SK-N-MC (cell line): ENCODE measurements around the gene IRAK3.

ENCODE experiments used
- DNase-seq: peaks from one replicate; pipeline ENCODE4 v3.0.0-alpha.2; 2011; ENCODE audit warnings: low read depth, low spot score
- H3K27ac ChIP-seq: fragments of 200-600 bp; sonication (generic); 2 replicates; pipeline ENCODE4 v1.5.1; 2016; ENCODE audit warnings: mixed run types
- H3K36me3 ChIP-seq: fragments of 200-600 bp; sonication (generic); 2 replicates; pipeline ENCODE4 v1.6.1; 2017; ENCODE audit warnings: antibody characterized with exemption, low read length, mixed read lengths; ENCODE audit not compliant: insufficient read depth
- H3K4me3 ChIP-seq: fragments of 200-600 bp; sonication (generic); 2 replicates; pipeline ENCODE4 v1.5.1; 2016
- H3K9ac ChIP-seq: fragments of 200-600 bp; sonication (generic); 2 replicates; pipeline ENCODE4 v1.8.0; 2017; ENCODE audit warnings: mixed run types, mixed read lengths; ENCODE audit not compliant: insufficient read length
- H3K9me3 ChIP-seq: fragments of 200-600 bp; sonication (generic); 2 replicates; pipeline ENCODE4 v1.6.1; 2017; ENCODE audit warnings: low read depth, mild to moderate bottlenecking, antibody characterized with exemption, low read length, moderate library complexity, mixed read lengths
- EZH2 ChIP-seq: fragments of 200-600 bp; sonication (generic); IDR thresholded peaks from one replicate; pipeline ENCODE4 v1.6.1; 2017; ENCODE audit warnings: antibody characterized with exemption
- FOXP2 ChIP-seq: optimal IDR thresholded peaks from 2 replicates; pipeline ENCODE3; 2011; ENCODE audit warnings: mild to moderate bottlenecking, moderate library complexity; ENCODE audit not compliant: insufficient read depth; ENCODE audit errors: extremely low read length, control extremely low read depth
- POLR2AphosphoS5 ChIP-seq: IDR thresholded peaks from 2 replicates; pipeline ENCODE4 v1.6.1; 2012; ENCODE audit warnings: mild to moderate bottlenecking, low read depth, low read length, borderline replicate concordance

Gene IRAK3

GRCh38 chr12:66251049-66251448 lies 62.0 kb downstream of the IRAK3 start:
- DNase-seq: no peak
- H3K36me3 ChIP-seq: no peaks in the 10 kb centered on the region
- H3K27ac ChIP-seq: no peak overlapping the region
- H3K4me3 ChIP-seq: no peak overlapping the region
- H3K9ac ChIP-seq: no peak overlapping the region
- TF ChIP-seq FOXP2: no peak
- no peak for TF ChIP-seq POLR2AphosphoS5
- no peak for TF ChIP-seq EZH2
- no peaks in the 10 kb centered on the region for H3K9me3 ChIP-seq

- H3K36me3 ChIP-seq: no peaks in the 10 kb centered on the region
- H3K27ac ChIP-seq: no peak overlapping the region
- no peak overlapping the region for H3K4me3 ChIP-seq
- DNase-seq: no peak
- H3K9ac ChIP-seq: no peak overlapping the region
- no peak for TF ChIP-seq POLR2AphosphoS5
- H3K9me3 ChIP-seq: no peaks in the 10 kb centered on the region
Measured at GRCh38 chr12:66252771-66253170, 63.8 kb downstream of the IRAK3 start.

- Histone ChIP-seq H3K9ac (no peak overlapping the region), H3K36me3 (no peaks in the 10 kb centered on the region), H3K4me3 (no peak overlapping the region), H3K9me3 (no peaks in the 10 kb centered on the region), H3K27ac (no peak overlapping the region)
- TF ChIP-seq POLR2AphosphoS5 (no peak), EZH2 (no peak), FOXP2 (no peak)
- no peak for DNase-seq
Measured at GRCh38 chr12:66255737-66256136, 66.7 kb downstream of the IRAK3 start.

GRCh38 chr12:66258011-66258410 lies 69.0 kb downstream of the IRAK3 start:
- DNase-seq: no peak
- Histone ChIP-seq H3K9me3 (no peaks in the 10 kb centered on the region), H3K4me3 (no peak overlapping the region), H3K9ac (no peak overlapping the region), H3K36me3 (no peaks in the 10 kb centered on the region), H3K27ac (no peak overlapping the region)
- no peak for TF ChIP-seq EZH2
- no peak for TF ChIP-seq POLR2AphosphoS5
- no peak for TF ChIP-seq FOXP2

- no peaks in the 10 kb centered on the region for H3K9me3 ChIP-seq
- no peak overlapping the region for H3K9ac ChIP-seq
- no peak overlapping the region for H3K27ac ChIP-seq
- H3K36me3 ChIP-seq: no peaks in the 10 kb centered on the region
- no peak for TF ChIP-seq FOXP2
- TF ChIP-seq POLR2AphosphoS5: no peak
- no peak for TF ChIP-seq EZH2
- no peak for DNase-seq
- no peak overlapping the region for H3K4me3 ChIP-seq
Measured at GRCh38 chr12:66262737-66263136, 73.7 kb downstream of the IRAK3 start.

GRCh38 chr12:66268562-66268961 lies 79.5 kb downstream of the IRAK3 start:
- Histone ChIP-seq H3K36me3 (no peaks in the 10 kb centered on the region), H3K27ac (no peak overlapping the region), H3K9me3 (no peaks in the 10 kb centered on the region), H3K9ac (no peak overlapping the region), H3K4me3 (no peak overlapping the region)
- TF ChIP-seq POLR2AphosphoS5 (no peak), EZH2 (no peak), FOXP2 (no peak)
- no peak for DNase-seq

GRCh38 chr12:66269142-66269541 lies 80.1 kb downstream of the IRAK3 start:
- H3K9ac ChIP-seq: no peak overlapping the region
- no peak overlapping the region for H3K4me3 ChIP-seq
- H3K9me3 ChIP-seq: no peaks in the 10 kb centered on the region
- DNase-seq: no peak
- H3K27ac ChIP-seq: no peak overlapping the region
- no peak for TF ChIP-seq POLR2AphosphoS5
- TF ChIP-seq FOXP2: no peak
- no peak for TF ChIP-seq EZH2
- H3K36me3 ChIP-seq: no peaks in the 10 kb centered on the region

GRCh38 chr12:66269757-66270383 lies 80.9 kb downstream of the IRAK3 start:
- Histone ChIP-seq H3K9me3 (no peaks in the 10 kb centered on the region), H3K9ac (no peak overlapping the region), H3K36me3 (no peaks in the 10 kb centered on the region), H3K27ac (no peak overlapping the region), H3K4me3 (no peak overlapping the region)
- TF ChIP-seq FOXP2: no peak
- DNase-seq: peak; percentile 14

- Histone ChIP-seq H3K36me3 (no peaks in the 10 kb centered on the region), H3K9ac (no peak overlapping the region), H3K9me3 (no peaks in the 10 kb centered on the region), H3K27ac (no peak overlapping the region), H3K4me3 (no peak overlapping the region)
- DNase-seq: no peak
- TF ChIP-seq EZH2 (no peak), FOXP2 (no peak), POLR2AphosphoS5 (no peak)
Measured at GRCh38 chr12:66270613-66271012, 81.6 kb downstream of the IRAK3 start.

GRCh38 chr12:66272650-66273049 lies 83.6 kb downstream of the IRAK3 start:
- no peak overlapping the region for H3K27ac ChIP-seq
- no peaks in the 10 kb centered on the region for H3K36me3 ChIP-seq
- no peak overlapping the region for H3K4me3 ChIP-seq
- no peaks in the 10 kb centered on the region for H3K9me3 ChIP-seq
- TF ChIP-seq POLR2AphosphoS5: no peak
- TF ChIP-seq EZH2: no peak
- TF ChIP-seq FOXP2: no peak
- H3K9ac ChIP-seq: no peak overlapping the region
- no peak for DNase-seq
